ENCODE measurements around the gene PXT1.

DNA sequence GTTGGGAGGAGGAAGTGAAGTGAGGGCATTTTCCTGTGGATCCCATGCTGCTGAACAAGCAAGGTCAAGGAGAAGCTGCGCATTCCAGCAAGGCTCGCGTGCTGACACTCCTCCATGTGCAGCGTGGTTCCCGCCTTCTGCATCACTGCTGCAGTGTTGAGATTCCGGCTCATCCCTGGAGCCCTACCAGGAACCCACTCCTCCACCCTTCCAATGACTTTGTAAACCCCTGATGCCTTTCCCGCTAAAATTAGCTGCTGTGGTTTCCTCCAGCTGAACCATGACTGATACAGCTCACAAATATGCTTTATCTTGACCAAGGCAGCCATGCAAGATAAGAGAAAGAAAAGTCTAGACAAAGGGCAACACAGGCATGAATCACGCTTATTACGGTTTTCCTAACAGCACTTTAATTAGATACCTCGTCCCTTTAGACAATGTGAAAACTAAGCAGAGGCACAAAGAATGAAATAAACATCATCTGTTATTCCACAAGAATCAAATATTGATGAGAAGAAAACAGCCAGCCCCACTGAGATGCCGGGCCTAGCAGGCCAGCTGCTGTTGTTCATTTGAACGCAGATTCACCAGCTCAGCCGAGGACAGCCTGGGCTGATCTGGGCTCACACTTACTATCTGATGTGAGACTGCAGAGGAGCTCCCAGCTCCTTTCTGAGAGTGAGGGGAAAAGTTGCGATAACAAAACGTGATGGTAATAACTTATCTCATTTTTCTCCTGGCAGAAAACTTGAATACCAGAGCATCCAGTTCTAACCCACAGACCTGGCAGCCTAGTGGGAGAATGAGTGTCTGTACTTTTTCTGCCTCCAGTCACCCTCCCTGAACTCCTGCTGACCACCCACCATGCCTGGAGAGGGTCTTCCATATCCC lies 91.7 kb downstream of the PXT1 start:
- TF ChIP-seq, protein P1, sequence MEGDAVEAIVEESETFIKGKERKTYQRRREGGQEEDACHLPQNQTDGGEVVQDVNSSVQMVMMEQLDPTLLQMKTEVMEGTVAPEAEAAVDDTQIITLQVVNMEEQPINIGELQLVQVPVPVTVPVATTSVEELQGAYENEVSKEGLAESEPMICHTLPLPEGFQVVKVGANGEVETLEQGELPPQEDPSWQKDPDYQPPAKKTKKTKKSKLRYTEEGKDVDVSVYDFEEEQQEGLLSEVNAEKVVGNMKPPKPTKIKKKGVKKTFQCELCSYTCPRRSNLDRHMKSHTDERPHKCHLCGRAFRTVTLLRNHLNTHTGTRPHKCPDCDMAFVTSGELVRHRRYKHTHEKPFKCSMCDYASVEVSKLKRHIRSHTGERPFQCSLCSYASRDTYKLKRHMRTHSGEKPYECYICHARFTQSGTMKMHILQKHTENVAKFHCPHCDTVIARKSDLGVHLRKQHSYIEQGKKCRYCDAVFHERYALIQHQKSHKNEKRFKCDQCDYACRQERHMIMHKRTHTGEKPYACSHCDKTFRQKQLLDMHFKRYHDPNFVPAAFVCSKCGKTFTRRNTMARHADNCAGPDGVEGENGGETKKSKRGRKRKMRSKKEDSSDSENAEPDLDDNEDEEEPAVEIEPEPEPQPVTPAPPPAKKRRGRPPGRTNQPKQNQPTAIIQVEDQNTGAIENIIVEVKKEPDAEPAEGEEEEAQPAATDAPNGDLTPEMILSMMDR (IDR thresholded peaks at IDR 0.05), result no peak
- no peak for TF ChIP-seq EZH2 (IDR thresholded peaks at IDR 0.05; ENCODE audit: borderline replicate concordance, insufficient read depth, low read depth, low read length, poor library complexity, severe bottlenecking)
